ENCODE data around the gene CSF3R.

The CSF3R gene

DNA sequence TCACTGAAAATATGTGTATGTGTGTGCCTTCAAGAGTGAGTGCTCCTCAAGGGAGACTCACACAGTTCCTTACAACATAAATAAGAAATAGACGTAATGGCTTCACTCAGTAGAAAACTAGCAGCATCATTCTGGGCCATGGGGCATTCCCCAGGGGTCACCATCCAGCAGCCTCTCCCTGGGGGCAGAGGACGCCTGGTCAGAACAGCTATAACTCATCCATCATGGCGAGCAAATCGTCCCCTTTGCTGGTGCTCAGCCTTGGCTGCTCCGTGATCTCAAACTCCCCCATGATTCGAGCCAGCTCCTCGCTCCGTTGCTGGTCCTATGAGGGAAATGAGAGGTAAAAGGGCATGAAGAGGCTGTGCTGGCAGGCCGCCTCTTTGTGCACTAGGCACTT, 64.8 kb downstream of the CSF3R start:
- no peak overlapping the region for H2BK12ac ChIP-seq (ENCODE audit: low read length in 2 of 2)
- H3K4me1 ChIP-seq (ENCODE audit: control insufficient read depth, insufficient read depth, low read depth, low read length): peaks cover 2% of the 10 kb centered on the region
- H3K36me3 ChIP-seq (ENCODE audit: control insufficient read depth in 1 of 2, insufficient read depth in 2 of 2, low read depth in 1 of 2, low read length in 2 of 2): peaks cover 15 to 38% of the 10 kb centered on the region in 2 experiments
- H3K9ac ChIP-seq (ENCODE audit: low read length): no peak overlapping the region
- no peaks in the 10 kb centered on the region for H3K27me3 ChIP-seq (ENCODE audit: control insufficient read depth in 1 of 2, insufficient read depth in 1 of 2, low read length in 2 of 2)
- no peak overlapping the region for H2BK120ac ChIP-seq (ENCODE audit: low read depth, low read length)
- no peak overlapping the region for H4K91ac ChIP-seq (ENCODE audit: low read length)
- no peak overlapping the region for H3K4ac ChIP-seq (ENCODE audit: low read depth in 1 of 2, low read length in 2 of 2)
- H3K18ac ChIP-seq (ENCODE audit: low read depth in 1 of 2, low read length in 2 of 2): no peak overlapping the region
- no peak overlapping the region for H4K8ac ChIP-seq (ENCODE audit: low read length)
- DNase-seq: no peak
- no peaks in the 10 kb centered on the region for H3K79me1 ChIP-seq (replicated peaks; ENCODE audit: low read length, poor library complexity, severe bottlenecking)
- no peak overlapping the region for H3K23ac ChIP-seq (ENCODE audit: low read length in 2 of 2)
- no peak overlapping the region for H2BK5ac ChIP-seq (ENCODE audit: low read depth, low read length, poor library complexity, severe bottlenecking)
- H2AFZ ChIP-seq (ENCODE audit: low read depth, low read length): no peak overlapping the region
- H3K27ac ChIP-seq (ENCODE audit: low read length, poor library complexity, severe bottlenecking): no peak overlapping the region
- 90% methylated on average over 9 of the region's 9 CpGs for WGBS
- H3K9me3 ChIP-seq (ENCODE audit: control insufficient read depth, low read length): no peaks in the 10 kb centered on the region
- no peak overlapping the region for H3K4me3 ChIP-seq (ENCODE audit: insufficient read depth in 1 of 2, low read depth in 1 of 2, low read length in 2 of 2)
- no peak overlapping the region for H3K4me2 ChIP-seq (ENCODE audit: low read length, poor library complexity, severe bottlenecking)
- no peak overlapping the region for H2AK5ac ChIP-seq (ENCODE audit: low read length, severe bottlenecking)
- no peak overlapping the region for H2BK15ac ChIP-seq (ENCODE audit: low read depth, poor library complexity, severe bottlenecking)
- no peak overlapping the region for H3K14ac ChIP-seq (ENCODE audit: low read length in 2 of 2)

Small RNAs within 50 kb of the gene (small RNA-seq; reads per million reads assigned to genes)
- 2.3 reads per million for gene SNORA63C (ENCODE audit: low read depth)

Measured in mesenchymal stem cell (in vitro differentiated cells and primary cell).